SK-N-MC (cell line): ENCODE data around the gene TESPA1.

Experiments used
- EZH2 ChIP-seq: fragments of 200-600 bp; sonication (generic); IDR thresholded peaks from one replicate; pipeline ENCODE4 v1.6.1; 2017; ENCODE audit warnings: antibody characterized with exemption
- FOXP2 ChIP-seq: optimal IDR thresholded peaks from 2 replicates; pipeline ENCODE3; 2011; ENCODE audit warnings: mild to moderate bottlenecking, moderate library complexity; ENCODE audit not compliant: insufficient read depth; ENCODE audit errors: extremely low read length, control extremely low read depth
- POLR2AphosphoS5 ChIP-seq: IDR thresholded peaks from 2 replicates; pipeline ENCODE4 v1.6.1; 2012; ENCODE audit warnings: mild to moderate bottlenecking, low read depth, low read length, borderline replicate concordance

DNA sequence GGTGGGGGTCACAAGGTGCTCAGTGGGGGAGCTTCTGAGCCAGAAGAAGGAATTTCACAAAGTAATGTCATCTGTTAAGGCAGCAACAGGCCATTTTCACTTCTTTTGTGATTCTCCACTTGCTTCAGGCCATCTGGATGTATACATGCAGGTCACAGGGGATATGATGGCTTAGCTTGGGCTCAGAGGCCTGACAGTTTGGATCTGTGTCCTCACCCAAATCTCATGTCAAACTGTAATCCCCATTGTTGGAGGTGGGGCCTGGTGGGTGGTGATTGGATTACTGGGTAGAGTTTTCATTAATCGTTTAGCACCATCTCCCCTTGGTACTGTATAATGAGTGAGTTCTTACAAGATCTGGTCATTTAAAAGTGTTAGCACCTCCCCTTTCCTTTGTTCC, 36.4 kb downstream of the TESPA1 start:
- no peak for TF ChIP-seq EZH2
- no peak for TF ChIP-seq FOXP2
- no peak for TF ChIP-seq POLR2AphosphoS5
